Left kidney (tissue), 2 donors: Measurements from ENCODE around the gene HES5. TPM values are rescaled to one million over a fixed set of nuclear protein-coding genes. Genes with fewer than 3 reads are reported as not detected.
"Not testable (repeated sequence)": the region's sequence is repeated elsewhere in the genome, so short reads cannot be mapped to it uniquely, and the experiment has no call there.

Experiments
- DNase-seq: peaks from one replicate; pipeline ENCODE4 v3.0.0-alpha.2; 2013
- polyA plus RNA-seq: library from polyadenylated mRNA; unstranded; fragments of 120-200 nt; gene quantifications from one replicate; pipeline ENCODE4 v1.2.1, GENCODE V29; 2013; ENCODE audit not compliant: insufficient read length

HES5 gene
- polyA plus RNA-seq, 1 donor = not detected

- DNase-seq = no peak
These were observed 31.4 kb upstream of the HES5 start for GRCh38 chr1:2561446-2561845.

GRCh38 chr1:2560299-2561073 is 30.4 kb upstream of the HES5 start:
- no peak for DNase-seq

- no peak for DNase-seq
These were observed 29.6 kb upstream of the HES5 start for GRCh38 chr1:2559509-2560298.

DNA sequence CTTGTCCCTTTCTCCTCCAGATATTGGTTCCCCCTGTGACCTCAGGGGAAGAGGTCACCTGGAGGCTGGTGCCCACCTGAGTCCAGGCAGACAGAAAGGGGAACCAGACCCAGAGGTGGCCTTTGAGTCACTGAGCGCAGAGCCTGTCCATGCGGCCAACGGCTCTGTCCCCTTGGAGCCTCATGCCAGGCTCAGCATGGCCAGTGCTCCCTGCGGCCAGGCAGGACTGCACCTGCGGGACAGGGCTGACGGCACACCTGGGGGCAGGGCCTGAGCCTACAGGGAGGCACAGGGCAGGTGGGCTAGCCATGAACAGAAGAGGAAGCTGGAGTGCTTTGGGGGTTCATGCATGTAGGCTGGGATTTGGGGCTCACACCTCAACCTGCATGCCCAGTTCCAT is 28.8 kb upstream of the HES5 start:
- DNase-seq = no peak

DNA sequence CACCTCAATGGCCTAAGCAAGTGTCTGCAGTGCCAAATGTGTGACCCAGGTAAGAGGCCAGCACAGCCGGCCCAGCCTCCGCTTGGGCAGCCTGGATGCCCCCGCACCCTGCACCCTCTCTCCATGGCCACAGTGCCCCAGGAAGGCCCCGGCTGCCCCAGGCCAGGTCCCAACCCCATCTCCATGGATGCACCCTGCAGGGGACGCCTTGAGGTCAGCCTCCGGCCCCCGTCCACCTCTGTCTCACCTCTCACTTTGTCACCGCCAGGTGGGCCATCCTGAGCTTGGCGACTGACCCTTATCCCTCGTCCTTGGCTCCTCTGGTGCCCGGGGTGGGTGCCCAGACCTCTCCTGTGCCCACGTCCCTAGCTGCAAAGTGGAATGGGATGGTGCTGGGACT is 28.4 kb upstream of the HES5 start:
- DNase-seq = no peak

DNA sequence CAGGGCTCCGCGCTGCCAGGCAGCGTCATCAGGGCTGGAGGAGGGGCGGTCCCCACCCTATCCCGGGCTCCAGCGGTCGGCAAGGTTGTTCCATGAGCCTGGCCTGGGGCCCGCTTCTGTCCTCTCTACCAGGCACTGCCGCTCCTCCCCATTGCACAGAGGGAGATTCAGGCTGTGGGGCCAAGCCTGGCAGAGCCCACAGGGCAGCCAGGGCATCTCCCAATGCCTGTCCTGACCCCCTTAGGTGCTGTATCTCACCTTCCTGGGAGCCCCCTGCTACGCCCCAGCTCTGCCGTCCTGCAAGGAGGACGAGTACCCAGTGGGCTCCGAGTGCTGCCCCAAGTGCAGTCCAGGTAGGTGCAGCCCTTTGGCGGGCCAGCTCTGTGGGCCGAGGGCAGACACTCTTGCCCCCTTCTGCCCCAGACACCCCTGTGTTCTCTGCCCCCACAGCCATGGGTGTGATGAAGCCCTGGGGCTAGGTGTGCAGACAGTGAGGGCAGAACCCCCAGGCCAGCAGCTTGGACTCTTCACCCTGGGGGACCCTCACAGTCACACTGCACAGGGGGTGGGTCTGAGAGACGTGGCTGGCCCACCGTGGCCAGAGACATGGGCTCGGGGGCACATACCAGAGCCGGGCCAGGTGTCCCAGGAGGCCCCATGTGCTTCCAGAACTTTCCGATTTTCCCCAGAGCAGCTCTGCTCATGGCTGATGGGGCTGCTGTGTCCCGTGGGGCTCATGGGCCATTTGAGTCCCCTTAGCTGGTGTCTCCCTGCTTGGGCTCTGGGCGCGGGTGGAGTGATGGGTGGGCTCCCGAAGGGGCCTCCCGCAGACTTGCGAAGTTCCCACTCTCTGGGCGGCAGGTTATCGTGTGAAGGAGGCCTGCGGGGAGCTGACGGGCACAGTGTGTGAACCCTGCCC is 27.7 kb upstream of the HES5 start:
- DNase-seq = no peak

GRCh38 chr1:2556678-2557481 is 26.8 kb upstream of the HES5 start:
- DNase-seq = no peak

DNA sequence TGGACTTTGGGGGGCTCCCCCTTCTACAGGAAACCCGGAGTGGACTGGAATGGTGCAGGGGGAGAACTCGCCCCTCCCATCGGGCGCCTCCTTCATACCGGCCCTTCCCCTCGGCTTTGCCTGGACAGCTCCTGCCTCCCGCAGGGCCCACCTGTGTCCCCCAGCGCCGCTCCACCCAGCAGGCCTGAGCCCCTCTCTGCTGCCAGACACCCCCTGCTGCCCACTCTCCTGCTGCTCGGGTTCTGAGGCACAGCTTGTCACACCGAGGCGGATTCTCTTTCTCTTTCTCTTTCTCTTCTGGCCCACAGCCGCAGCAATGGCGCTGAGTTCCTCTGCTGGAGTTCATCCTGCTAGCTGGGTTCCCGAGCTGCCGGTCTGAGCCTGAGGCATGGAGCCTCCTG is 26.2 kb upstream of the HES5 start, which contains the start of gene TNFRSF14:
TSS of gene TNFRSF14 (plus strand) at position 95 of the 401 bp plus-strand sequence. CDS start at position 389, 294 bp downstream.
- no peak for DNase-seq

DNA sequence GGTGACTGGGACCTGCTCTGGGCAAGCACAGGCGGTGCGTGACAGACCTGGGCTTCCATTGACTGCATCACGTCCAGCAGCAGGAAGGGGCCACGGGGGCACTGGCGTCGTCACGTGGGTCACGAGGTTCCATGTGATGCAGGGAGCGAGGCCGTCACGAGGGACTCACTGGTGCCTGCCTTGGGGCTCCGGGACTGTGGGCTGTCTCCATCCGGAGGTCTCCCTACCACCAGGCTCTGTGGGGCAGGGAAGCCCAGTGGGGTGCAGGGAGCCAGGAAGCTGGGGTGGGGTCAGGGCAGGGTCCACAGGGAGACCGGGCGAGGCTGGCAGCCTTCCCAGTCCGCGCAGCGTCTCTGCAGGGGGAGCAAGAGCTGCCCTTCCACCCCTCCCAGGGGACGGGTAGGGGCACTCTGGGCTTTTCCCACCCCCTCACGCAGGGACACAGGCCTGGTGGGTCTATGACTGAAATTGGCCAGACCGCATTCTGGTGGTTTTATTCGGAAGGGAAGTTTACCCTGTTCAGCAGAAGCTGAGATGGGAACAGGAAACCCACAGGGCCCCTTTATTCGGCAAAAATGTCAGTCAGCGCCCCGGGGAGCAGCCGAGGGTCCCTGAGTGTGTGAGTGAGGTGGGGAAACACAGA is 25.7 kb upstream of the HES5 start:
- DNase-seq = no peak

- no peak for DNase-seq
These were observed 24.7 kb upstream of the HES5 start for GRCh38 chr1:2554621-2555387.

GRCh38 chr1:2553871-2554620 is 24.0 kb upstream of the HES5 start:
- no peak for DNase-seq

- not testable (repeated sequence) for DNase-seq
These were observed 23.0 kb upstream of the HES5 start for GRCh38 chr1:2553076-2553475.

DNA sequence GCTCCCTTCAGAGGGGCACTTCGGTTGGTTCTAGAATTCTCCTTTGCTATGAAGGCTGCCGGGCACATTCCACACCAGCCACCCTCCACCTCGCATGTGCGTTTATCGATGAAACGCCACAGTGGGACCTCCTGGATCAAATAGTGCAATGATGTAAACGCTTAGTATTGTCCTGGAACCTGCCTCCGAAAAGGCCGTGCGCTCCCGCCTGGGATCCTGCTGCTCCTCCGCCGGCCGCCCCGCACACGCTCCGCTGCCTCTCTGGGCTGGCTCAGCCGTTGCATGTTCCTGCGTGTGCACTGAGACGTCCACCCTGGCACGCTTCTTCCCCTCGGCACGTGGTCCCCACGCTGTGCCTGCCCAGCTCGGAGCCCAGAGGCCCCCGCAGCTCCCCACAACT is 22.1 kb upstream of the HES5 start:
- DNase-seq = no peak

DNA sequence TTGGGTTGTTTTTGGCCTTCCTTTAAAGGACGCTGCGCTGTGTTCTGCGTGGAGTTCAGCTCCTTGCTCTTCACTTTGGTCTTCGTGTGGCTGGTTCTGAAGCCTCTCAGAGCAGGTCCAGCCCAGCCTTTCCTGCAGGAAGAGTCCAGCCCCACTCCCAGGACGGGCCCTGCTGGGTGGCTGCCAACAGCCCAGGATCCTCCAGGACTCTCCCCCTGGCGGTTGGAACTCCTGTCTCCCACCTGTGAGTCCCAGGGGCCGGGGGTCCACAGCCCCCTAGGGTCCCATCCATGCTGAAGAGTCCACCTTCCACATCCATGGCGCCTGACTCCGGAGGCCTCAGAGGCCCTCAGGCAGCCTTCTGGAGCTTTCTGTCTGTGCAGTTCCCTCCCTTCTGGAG is 21.5 kb upstream of the HES5 start:
- not testable (repeated sequence) for DNase-seq

GRCh38 chr1:2550309-2550861 is 20.3 kb upstream of the HES5 start:
- not testable (repeated sequence) for DNase-seq

- DNase-seq = not testable (repeated sequence)
These were observed 19.4 kb upstream of the HES5 start for GRCh38 chr1:2549367-2550029.

DNA sequence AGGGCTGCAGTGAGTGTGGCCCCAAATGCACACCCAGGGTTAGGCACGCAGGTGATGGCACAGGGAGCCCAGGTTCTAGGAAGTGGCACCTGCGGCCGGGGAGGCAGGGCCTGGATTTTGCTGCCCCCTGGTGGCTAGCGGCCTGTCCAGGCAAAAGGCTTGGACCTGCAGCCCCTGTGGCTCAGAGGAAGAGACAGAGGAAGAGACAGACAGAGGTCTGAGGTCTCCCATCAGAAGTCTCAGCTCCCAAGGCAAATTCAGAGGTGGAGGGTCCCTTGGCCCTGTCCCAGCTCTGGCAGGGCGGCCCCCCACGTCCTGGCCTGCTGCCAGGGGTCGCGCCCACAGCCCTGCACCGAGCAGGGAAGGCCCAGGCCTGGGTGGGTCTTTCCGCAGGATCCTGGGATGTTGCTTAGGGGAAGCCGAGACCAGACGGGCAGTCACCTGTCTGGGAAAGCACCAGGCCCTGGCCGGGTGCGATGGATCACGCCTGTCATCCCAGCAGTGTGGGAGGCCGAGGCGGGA is 18.1 kb upstream of the HES5 start:
- no peak for DNase-seq
